ENCODE data around the gene HNRNPA0.

Gene HNRNPA0

DNA sequence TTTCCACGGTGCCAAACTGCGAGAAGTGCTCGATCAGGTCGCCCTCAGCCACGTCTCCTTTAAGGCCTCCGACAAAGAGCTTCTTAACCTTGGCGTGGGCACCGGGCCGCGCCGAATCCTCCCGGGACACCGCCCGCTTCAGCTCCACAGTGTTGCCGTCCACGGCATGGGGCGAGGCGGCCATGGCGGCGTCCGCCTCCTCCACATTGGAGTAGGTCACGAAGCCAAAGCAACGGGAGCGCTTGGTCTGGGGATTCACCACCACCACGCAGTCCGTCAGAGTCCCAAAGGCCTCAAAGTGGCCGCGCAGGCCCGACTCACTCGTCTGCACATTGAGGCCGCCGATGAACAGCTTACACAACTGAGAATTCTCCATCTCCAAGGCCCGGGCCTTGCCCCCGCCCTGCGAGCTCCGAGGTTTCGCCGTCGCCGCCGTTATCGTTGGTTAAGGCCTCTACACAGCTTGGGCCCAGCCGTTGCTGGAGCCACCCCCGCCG is 424 bp downstream of the HNRNPA0 start:
- no peak for DNase-seq

DNA sequence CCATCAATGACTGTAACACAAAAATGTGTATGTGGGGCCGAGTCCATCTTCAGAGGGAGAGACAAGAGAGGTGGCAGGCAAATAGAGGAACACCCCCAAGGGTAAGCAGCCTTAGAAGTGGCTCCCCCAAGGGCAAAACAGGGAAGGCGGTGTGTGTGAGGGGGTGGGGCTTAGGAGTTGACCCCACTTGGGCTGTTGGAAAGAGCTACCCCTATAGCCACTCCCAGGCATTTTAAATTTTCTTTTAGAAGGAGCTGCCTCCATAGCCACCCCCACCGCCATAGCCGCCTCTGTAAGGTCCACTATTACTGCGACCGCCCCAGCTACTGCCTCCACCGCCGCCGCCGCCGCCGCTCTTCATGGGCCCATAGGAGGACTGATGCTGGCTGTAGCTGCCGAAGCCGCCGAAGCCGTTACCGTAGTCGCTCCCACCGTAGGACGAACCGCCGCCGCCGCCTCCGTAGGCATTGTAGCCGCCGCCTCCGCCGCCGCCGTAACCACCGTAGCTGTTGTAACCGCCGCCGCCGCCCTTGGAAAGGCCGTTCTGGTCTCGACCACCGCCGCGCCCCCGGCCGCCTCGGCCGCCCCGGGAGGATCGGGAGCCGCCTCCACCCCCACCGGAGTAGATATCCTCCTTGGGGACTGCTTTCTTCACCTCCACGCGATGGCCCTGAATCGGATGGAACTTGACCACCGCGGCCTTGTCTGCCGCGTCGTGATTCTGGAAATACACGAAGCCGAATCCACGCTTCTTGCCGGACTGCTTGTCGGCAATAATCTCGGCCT is 1.1 kb downstream of the HNRNPA0 start:
- DNase-seq: peak; percentile 42

- DNase-seq: no peak
Measured at GRCh38 chr5:137751869-137752491, 2.2 kb downstream of the HNRNPA0 start.

GRCh38 chr5:137750436-137750835 is 3.7 kb downstream of the HNRNPA0 start:
- no peak for DNase-seq

GRCh38 chr5:137747848-137748247 is 6.3 kb downstream of the HNRNPA0 start:
- DNase-seq: no peak

- peak; percentile 40 for DNase-seq
Measured at GRCh38 chr5:137743031-137743640, 11.0 kb downstream of the HNRNPA0 start.

DNA sequence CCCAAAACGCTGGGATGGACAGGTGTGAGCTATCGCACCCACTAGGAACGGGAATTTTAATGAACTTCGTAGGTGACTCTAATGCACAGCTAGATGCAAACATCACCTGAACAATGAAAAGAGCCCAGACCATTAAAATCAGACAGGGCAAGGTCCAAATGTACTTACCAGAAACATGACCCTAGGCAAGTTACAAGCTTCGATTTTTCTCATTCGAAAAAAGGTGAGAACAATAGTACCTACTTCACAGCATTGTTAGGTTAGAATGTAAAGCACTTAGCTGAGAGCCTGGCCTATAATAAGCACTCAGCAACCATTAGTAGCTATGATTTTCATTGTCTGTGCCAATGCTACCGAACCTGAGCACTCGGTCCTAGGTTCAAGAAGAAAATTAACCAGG is 12.4 kb downstream of the HNRNPA0 start:
- no peak for DNase-seq

DNA sequence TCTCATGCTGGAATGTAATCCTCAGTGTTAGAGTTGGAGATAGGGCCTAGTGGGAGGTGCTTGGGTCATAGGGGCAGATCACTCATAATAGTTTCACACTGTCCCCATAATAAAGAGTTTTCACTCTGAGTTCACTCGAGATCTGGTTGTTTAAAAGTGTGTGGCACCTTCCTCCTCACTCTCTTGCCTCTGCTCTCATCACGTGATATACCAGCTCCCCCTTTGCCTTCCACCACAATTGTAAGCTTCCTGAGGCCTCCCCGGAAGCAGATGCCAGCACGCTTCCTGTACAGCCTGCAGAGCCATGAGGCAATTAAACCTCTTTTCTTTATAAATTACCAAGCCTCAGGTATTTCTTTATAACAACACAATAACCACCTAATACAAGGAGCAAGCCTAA is 14.4 kb downstream of the HNRNPA0 start:
- DNase-seq: no peak

DNA sequence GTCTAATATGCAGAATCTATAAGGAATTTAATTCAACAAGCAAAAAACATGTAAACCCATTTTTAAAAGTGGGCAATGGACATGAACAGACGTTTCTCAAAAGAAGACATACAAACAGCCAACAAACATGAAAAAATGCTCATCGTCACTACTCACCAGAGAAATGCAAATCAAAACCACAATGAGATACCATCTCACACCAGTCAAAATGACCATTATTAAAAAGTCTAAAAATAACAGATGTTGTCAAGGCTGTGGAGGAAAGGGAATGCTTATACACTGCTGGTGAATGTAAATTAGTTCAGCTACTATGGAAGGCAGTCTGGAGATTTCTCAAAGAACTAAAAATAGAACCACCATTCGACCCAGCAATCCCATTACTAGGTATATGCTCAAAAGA is 15.2 kb downstream of the HNRNPA0 start:
- no peak for DNase-seq

DNA sequence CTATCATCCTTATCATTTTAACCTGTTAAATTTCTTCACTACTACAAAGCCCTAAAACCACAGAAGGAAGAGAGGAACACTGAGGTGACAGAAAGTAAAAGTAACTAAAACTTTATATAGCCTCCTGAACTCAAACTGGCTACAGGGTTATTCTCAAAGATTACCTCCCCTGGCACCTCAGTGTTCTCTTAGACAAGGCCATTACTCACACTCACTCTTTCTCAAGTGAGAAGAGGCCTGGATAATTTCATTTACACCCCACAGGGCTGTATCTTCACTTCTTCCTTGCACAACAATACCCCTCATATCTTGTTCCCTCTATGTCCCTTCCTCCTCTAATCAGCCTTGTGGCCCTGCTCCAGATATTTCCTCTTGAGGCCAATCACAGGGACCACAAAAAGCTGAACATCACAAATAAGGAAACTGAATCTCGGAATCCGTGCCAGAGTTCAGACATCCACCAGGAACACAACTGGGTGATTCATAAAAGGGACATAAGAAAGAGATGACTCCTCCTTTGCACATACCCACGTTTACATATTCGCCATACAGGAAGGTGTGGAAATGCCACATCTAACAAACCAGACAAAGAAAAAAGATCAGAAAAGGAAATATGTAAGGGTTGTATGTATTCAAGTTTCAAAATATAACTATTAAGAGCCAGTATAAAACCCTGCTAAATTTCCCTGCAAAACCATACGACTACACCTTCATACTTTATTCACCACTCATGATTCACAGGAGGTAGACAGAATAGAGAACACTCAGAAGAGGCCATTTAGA is 16.6 kb downstream of the HNRNPA0 start:
- no peak for DNase-seq

- DNase-seq: no peak
Measured at GRCh38 chr5:137736496-137736895, 17.7 kb downstream of the HNRNPA0 start.

GRCh38 chr5:137735555-137736284 is 18.4 kb downstream of the HNRNPA0 start, which contains the start of gene KLHL3:
TSS of gene KLHL3 (minus strand) at chr5:137736089. CDS start at chr5:137735646, 443 bp downstream.
- DNase-seq: peak; percentile 0

GRCh38 chr5:137734962-137735554 is 19.1 kb downstream of the HNRNPA0 start:
- DNase-seq: no peak

DNA sequence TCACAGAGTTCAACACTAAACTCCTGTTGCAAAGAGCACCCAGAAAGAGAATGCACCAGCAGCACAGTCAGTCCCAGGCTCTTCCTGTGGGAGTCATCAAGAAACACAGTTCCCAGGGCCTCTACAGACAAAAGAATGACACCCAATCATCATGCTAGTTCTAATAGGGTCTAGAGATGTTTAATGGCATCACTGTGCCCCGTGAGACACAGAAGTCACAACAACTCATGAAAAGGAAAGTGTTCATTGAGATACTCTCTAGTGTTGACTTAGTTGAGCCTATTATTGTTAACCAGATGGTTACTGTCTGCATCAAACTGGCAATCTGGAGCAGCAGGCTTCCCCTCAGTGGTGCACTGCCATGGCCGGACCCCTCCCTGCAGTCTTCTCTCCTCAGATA is 19.8 kb downstream of the HNRNPA0 start:
- DNase-seq: no peak

GRCh38 chr5:137733922-137734321 is 20.2 kb downstream of the HNRNPA0 start:
- no peak for DNase-seq

DNA sequence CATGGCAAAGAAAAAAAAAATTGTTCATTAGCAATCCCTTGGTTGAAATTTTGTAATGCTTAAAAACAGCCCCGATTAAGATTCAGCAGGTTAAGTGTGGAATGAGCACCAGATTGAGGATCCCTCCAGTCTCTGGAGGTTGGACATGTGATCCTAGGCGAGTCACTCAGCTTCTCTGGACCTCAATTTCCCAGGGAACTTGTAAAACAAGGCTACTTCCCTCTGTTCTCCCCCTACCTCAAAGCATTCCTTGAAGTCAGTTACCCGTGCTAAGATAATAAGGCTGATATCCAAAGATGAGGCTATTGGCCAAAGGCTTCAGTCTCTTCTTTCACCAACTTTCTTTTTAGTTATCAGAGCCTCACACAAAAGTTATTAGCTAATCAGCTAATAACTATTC is 21.2 kb downstream of the HNRNPA0 start:
- no peak for DNase-seq

GRCh38 chr5:137731176-137731575 is 23.0 kb downstream of the HNRNPA0 start:
- DNase-seq: no peak

GRCh38 chr5:137730336-137730735 is 23.8 kb downstream of the HNRNPA0 start:
- no peak for DNase-seq

- no peak for DNase-seq
Measured at GRCh38 chr5:137728048-137728447, 26.1 kb downstream of the HNRNPA0 start.

- DNase-seq: no peak
Measured at GRCh38 chr5:137727623-137728022, 26.5 kb downstream of the HNRNPA0 start.

- no peak for DNase-seq
Measured at GRCh38 chr5:137724251-137724650, 29.9 kb downstream of the HNRNPA0 start.

- DNase-seq: no peak
Measured at GRCh38 chr5:137718611-137719010, 35.6 kb downstream of the HNRNPA0 start.
